Lower lobe of right lung (tissue), 2 donors: ENCODE results near the gene GRIN1. TPM values are rescaled to one million over a fixed set of nuclear protein-coding genes. Genes with fewer than 3 reads are reported as not detected.

Experiments
- ATAC-seq, 2 donors: fragments of 200-7000 bp; cut with Tn5 transposase; one replicate each; pipeline ENCODE4 v1.9.1; 2020 to 2022; ENCODE audit warnings: mild to moderate bottlenecking in 2 of 2, moderate library complexity in 2 of 2
- DNase-seq: peaks from one replicate; pipeline ENCODE4 v3.0.0-alpha.2; 2020
- H3K27ac ChIP-seq: fragments of 200-600 bp; one replicate; pipeline ENCODE4 v1.8.0; 2022
- H3K27me3 ChIP-seq: fragments of 200-600 bp; one replicate; pipeline ENCODE4 v1.8.0; 2022; ENCODE audit warnings: low read depth
- H3K36me3 ChIP-seq: fragments of 200-600 bp; one replicate; pipeline ENCODE4 v1.8.0; 2022; ENCODE audit warnings: mild to moderate bottlenecking
- H3K4me1 ChIP-seq: fragments of 200-600 bp; one replicate; pipeline ENCODE4 v1.8.0; 2022
- H3K4me3 ChIP-seq: fragments of 200-600 bp; one replicate; pipeline ENCODE4 v1.8.0; 2022; ENCODE audit warnings: mild to moderate bottlenecking
- H3K9me3 ChIP-seq: fragments of 200-600 bp; one replicate; pipeline ENCODE4 v1.8.0; 2022
- CTCF ChIP-seq: fragments of 200-600 bp; IDR thresholded peaks from one replicate; pipeline ENCODE4 v1.8.0; 2022; ENCODE audit warnings: antibody characterized with exemption, mild to moderate bottlenecking
- intact Hi-C: fragments of 100-400 bp; cut with DNase I; formaldehyde crosslinking; loops from one replicate; pipeline ENCODE4 v1.11.0; 2022
- total RNA-seq: library from RNA; stranded (reverse); fragmentation: NEBNext Ultra II Directional; extraction: Animal tissue kit (Norgen Biotek cat#: 25700); gene quantifications from one replicate; pipeline ENCODE4 v1.2.1, GENCODE V29; 2021
- donor health status: DM: no; HTN: yes; CAD: no; lungs with severe emphysema.

GRIN1 gene
- total RNA-seq, 1 donor from 2014 or later: 0.92 TPM

GRCh38 chr9:137107312-137107921 is 31.5 kb upstream of the GRIN1 start:
- H3K4me3 ChIP-seq: no peak overlapping the region
- H3K27ac ChIP-seq: no peak overlapping the region
- ATAC-seq: no peak
- no peaks in the 10 kb centered on the region for H3K27me3 ChIP-seq
- TF ChIP-seq CTCF: no peak
- DNase-seq: no peak
- no peaks in the 10 kb centered on the region for H3K9me3 ChIP-seq
- intact Hi-C loops: no loop called here
- H3K36me3 ChIP-seq: peaks cover 89% of the 10 kb centered on the region
- no peaks in the 10 kb centered on the region for H3K4me1 ChIP-seq

- Histone ChIP-seq H3K4me3 (no peak overlapping the region), H3K9me3 (no peaks in the 10 kb centered on the region), H3K4me1 (no peaks in the 10 kb centered on the region), H3K27me3 (no peaks in the 10 kb centered on the region), H3K36me3 (peaks cover 95% of the 10 kb centered on the region), H3K27ac (no peak overlapping the region)
- no peak for TF ChIP-seq CTCF
- intact Hi-C loops: no loop called here
- no peak for DNase-seq
- no peak for ATAC-seq
These were observed 31.0 kb upstream of the GRIN1 start for GRCh38 chr9:137107982-137108381.

- intact Hi-C loops: no loop called here
- ATAC-seq (no peak), DNase-seq (no peak)
- TF ChIP-seq CTCF: no peak
- H3K4me1 ChIP-seq: peaks cover 5% of the 10 kb centered on the region
- H3K36me3 ChIP-seq: peaks cover 92% of the 10 kb centered on the region
- H3K4me3 ChIP-seq: no peak overlapping the region
- no peaks in the 10 kb centered on the region for H3K27me3 ChIP-seq
- no peak overlapping the region for H3K27ac ChIP-seq
- no peaks in the 10 kb centered on the region for H3K9me3 ChIP-seq
These were observed 30.2 kb upstream of the GRIN1 start for GRCh38 chr9:137108608-137109249.

- Histone ChIP-seq H3K36me3 (peaks cover 85% of the 10 kb centered on the region), H3K27me3 (no peaks in the 10 kb centered on the region), H3K9me3 (no peaks in the 10 kb centered on the region), H3K4me1 (peaks cover 6% of the 10 kb centered on the region), H3K27ac (no peak overlapping the region), H3K4me3 (no peak overlapping the region)
- DNase-seq (no peak), ATAC-seq (no peak)
- intact Hi-C loops: no loop called here
- TF ChIP-seq CTCF: no peak
These were observed 29.5 kb upstream of the GRIN1 start for GRCh38 chr9:137109250-137110146.

- DNase-seq: no peak
These were observed 28.6 kb upstream of the GRIN1 start for GRCh38 chr9:137110147-137110910.

More at GRCh38 chr9:137110147-137110910, 28.6 kb upstream of the GRIN1 start:
- TF ChIP-seq CTCF: no peak
- Histone ChIP-seq H3K27me3 (no peaks in the 10 kb centered on the region), H3K27ac (no peak overlapping the region), H3K9me3 (no peaks in the 10 kb centered on the region), H3K4me1 (peaks cover 12% of the 10 kb centered on the region), H3K4me3 (no peak overlapping the region), H3K36me3 (peaks cover 76% of the 10 kb centered on the region)
- intact Hi-C loops: no loop called here
- no peak for ATAC-seq
